CD4-positive, alpha-beta T cell (primary cell): Measurements from ENCODE around the gene GPC5. TPM values are rescaled to one million over a fixed set of nuclear protein-coding genes. Genes with fewer than 3 reads are reported as not detected.

ENCODE experiments used
- ATAC-seq: fragments of 200-7000 bp; cut with Tn5 transposase; one replicate; pipeline ENCODE4 v1.10.0; 2022; ENCODE audit warnings: mild to moderate bottlenecking; ENCODE audit not compliant: poor library complexity
- CTCF ChIA-PET: fragments of 350-600 bp; sonication (Branson Sonifier 250); formaldehyde crosslinking; loops from one replicate; lab custom pipeline; 2021; ENCODE audit warnings: antibody characterized with exemption, inconsistent platforms; lab: Charles Lee
- POLR2A ChIA-PET: fragments of 350-600 bp; sonication (Branson Sonifier 250); formaldehyde crosslinking; loops from one replicate; lab custom pipeline; 2021; ENCODE audit warnings: antibody characterized with exemption, inconsistent platforms; lab: Charles Lee
- DNase-seq, 14 experiments: peaks; one replicate each; pipeline ENCODE4 v3.0.0-alpha.2; 2013 to 2020; ENCODE audit warnings: mixed read lengths in 2 of 14
- H3K27ac ChIP-seq, 2 donors: one replicate each; pipeline versions ENCODE4 v1.5.1 to v1.7.0; 2013; ENCODE audit warnings: low read length in 2 of 2, low read depth in 1 of 2, mild to moderate bottlenecking in 1 of 2
- H3K27me3 ChIP-seq, 2 experiments: 1 replicate in 1 of 2; 2 replicates in 1 of 2; pipeline versions ENCODE4 v1.6.1 to v1.7.0; 2013; ENCODE audit warnings: low read length in 2 of 2, control low read depth in 1 of 2, mild to moderate bottlenecking in 1 of 2, moderate library complexity in 1 of 2; ENCODE audit not compliant: insufficient read depth in 2 of 2, control insufficient read depth in 1 of 2
- H3K36me3 ChIP-seq: one replicate; pipeline ENCODE4 v1.6.1; 2013; ENCODE audit warnings: low read length, control low read depth; ENCODE audit not compliant: insufficient read depth
- H3K4me1 ChIP-seq: one replicate; pipeline ENCODE4 v1.6.1; 2013; ENCODE audit warnings: low read length, control low read depth; ENCODE audit not compliant: insufficient read depth
- H3K4me3 ChIP-seq: one replicate; pipeline ENCODE4 v1.5.1; 2013; ENCODE audit warnings: mild to moderate bottlenecking, low read length, moderate library complexity
- H3K9me3 ChIP-seq, 2 experiments: 1 replicate in 1 of 2; 2 replicates in 1 of 2; pipeline versions ENCODE4 v1.6.1 to v1.7.0; 2013; ENCODE audit warnings: low read length in 2 of 2, mild to moderate bottlenecking in 2 of 2, control low read depth in 1 of 2, moderate library complexity in 1 of 2; ENCODE audit not compliant: control insufficient read depth in 1 of 2, insufficient read depth in 1 of 2
- H3K27ac Mint-ChIP-seq: one replicate; pipeline ENCODE4 v1.8.0; 2020; ENCODE audit warnings: mixed read lengths
- H3K27me3 Mint-ChIP-seq: one replicate; pipeline ENCODE4 v1.8.0; 2021; ENCODE audit warnings: mixed read lengths
- H3K36me3 Mint-ChIP-seq: one replicate; pipeline ENCODE4 v1.8.0; 2021; ENCODE audit warnings: low read depth, mixed read lengths
- H3K4me1 Mint-ChIP-seq: one replicate; pipeline ENCODE4 v1.8.0; 2021; ENCODE audit warnings: low read depth, mixed read lengths
- H3K4me3 Mint-ChIP-seq: one replicate; pipeline ENCODE4 v1.8.0; 2020; ENCODE audit warnings: mild to moderate bottlenecking, mixed read lengths
- H3K9me3 Mint-ChIP-seq: one replicate; pipeline ENCODE4 v1.8.0; 2020; ENCODE audit warnings: mixed read lengths
- CTCF ChIP-seq: fragments of 200-600 bp; IDR thresholded peaks from one replicate; pipeline ENCODE4 v1.8.0; 2022; ENCODE audit warnings: antibody characterized with exemption, mild to moderate bottlenecking
- intact Hi-C, 2 experiments: fragments of 100-400 bp; cut with DNase I in 1 of 2; cut with micrococcal nuclease in 1 of 2; formaldehyde crosslinking; loops; one replicate each; pipeline versions ENCODE4 v1.15.1 to v1.9.0; 2023 to 2025; cut with DNase I, micrococcal nuclease
- total RNA-seq, 174 experiments: library from RNA in 2 of 174; stranded (reverse) in 2 of 174; gene quantifications; one replicate each; pipeline ENCODE4 v1.2.3 and lab custom pipeline; 2021 to 2026

The GPC5 gene
- total RNA-seq, 2 experiments from 2014 or later = not detected

- no peaks in the 10 kb centered on the region for H3K36me3 ChIP-seq
- intact Hi-C loops = no loop called here
- CTCF ChIA-PET = no interaction called here
These were observed 195.6 kb downstream of the GPC5 start for GRCh38 chr13:91594061-91594460.

GRCh38 chr13:91595677-91596076, 197.3 kb downstream of the GPC5 start:
- intact Hi-C loops = no loop called here
- peaks cover 0 to 9% of the 10 kb centered on the region in 2 experiments for H3K9me3 ChIP-seq
- no peaks in the 10 kb centered on the region for H3K36me3 Mint-ChIP-seq
- ATAC-seq = no peak
- peaks cover 3% of the 10 kb centered on the region for H3K9me3 Mint-ChIP-seq
- DNase-seq = no peak
- no peak for TF ChIP-seq CTCF
- ChIA-PET CTCF (no interaction called here), POLR2A (no interaction called here)
- H3K36me3 ChIP-seq = no peaks in the 10 kb centered on the region
- H3K4me3 ChIP-seq = no peak overlapping the region
- H3K4me1 Mint-ChIP-seq = no peaks in the 10 kb centered on the region
- H3K27ac Mint-ChIP-seq = no peak overlapping the region
- no peaks in the 10 kb centered on the region for H3K27me3 ChIP-seq
- no peak overlapping the region for H3K27ac ChIP-seq
- no peak overlapping the region for H3K4me3 Mint-ChIP-seq
- H3K4me1 ChIP-seq = no peaks in the 10 kb centered on the region
- H3K27me3 Mint-ChIP-seq = peaks cover 4% of the 10 kb centered on the region

More at GRCh38 chr13:91594061-91594460, 195.6 kb downstream of the GPC5 start:
- Mint-ChIP-seq H3K27me3 (peaks cover 4% of the 10 kb centered on the region), H3K4me1 (no peaks in the 10 kb centered on the region), H3K27ac (no peak overlapping the region), H3K36me3 (no peaks in the 10 kb centered on the region), H3K4me3 (no peak overlapping the region), H3K9me3 (peaks cover 3% of the 10 kb centered on the region)
- Histone ChIP-seq H3K27ac (no peak overlapping the region), H3K4me3 (no peak overlapping the region), H3K4me1 (no peaks in the 10 kb centered on the region), H3K27me3 (no peaks in the 10 kb centered on the region), H3K9me3 (peaks cover 0 to 9% of the 10 kb centered on the region in 2 experiments)
- ATAC-seq (no peak), DNase-seq (no peak)
- POLR2A ChIA-PET = no interaction called here
- TF ChIP-seq CTCF = no peak

- Mint-ChIP-seq H3K4me3 (no peak overlapping the region), H3K27me3 (no peaks in the 10 kb centered on the region), H3K27ac (no peak overlapping the region), H3K36me3 (no peaks in the 10 kb centered on the region), H3K4me1 (no peaks in the 10 kb centered on the region), H3K9me3 (peaks cover 2% of the 10 kb centered on the region)
- TF ChIP-seq CTCF = no peak
- CTCF ChIA-PET = no interaction called here
- H3K9me3 ChIP-seq = peaks cover 0 to 9% of the 10 kb centered on the region in 2 experiments
- ATAC-seq (no peak), DNase-seq (no peak)
- H3K27ac ChIP-seq = no peak overlapping the region
- no peak overlapping the region for H3K4me3 ChIP-seq
- intact Hi-C loops = no loop called here
- H3K4me1 ChIP-seq = no peaks in the 10 kb centered on the region
- H3K27me3 ChIP-seq = no peaks in the 10 kb centered on the region
- H3K36me3 ChIP-seq = no peaks in the 10 kb centered on the region
- POLR2A ChIA-PET = no interaction called here
These were observed 198.4 kb downstream of the GPC5 start for GRCh38 chr13:91596842-91597241.
